ENCODE results near the gene SERTAD4.

SERTAD4 gene

GRCh38 chr1:210222340-210223006, 10.1 kb upstream of the SERTAD4 start:
- no peaks in the 10 kb centered on the region for H3K9me3 Mint-ChIP-seq

GRCh38 chr1:210223226-210223904, 9.2 kb upstream of the SERTAD4 start:
- Mint-ChIP-seq H3K27me3 (peaks cover 9% of the 10 kb centered on the region), H3K36me3 (no peaks in the 10 kb centered on the region), H3K4me3 (no peak overlapping the region), H3K27ac (no peak overlapping the region), H3K4me1 (no peaks in the 10 kb centered on the region), H3K9me3 (no peaks in the 10 kb centered on the region)

More at GRCh38 chr1:210222340-210223006, 10.1 kb upstream of the SERTAD4 start:
- H3K27ac Mint-ChIP-seq = no peak overlapping the region
- no peak overlapping the region for H3K4me3 Mint-ChIP-seq
- peaks cover 9% of the 10 kb centered on the region for H3K27me3 Mint-ChIP-seq
- no peaks in the 10 kb centered on the region for H3K36me3 Mint-ChIP-seq
- H3K4me1 Mint-ChIP-seq = no peaks in the 10 kb centered on the region

- H3K36me3 Mint-ChIP-seq = no peaks in the 10 kb centered on the region
- H3K27ac Mint-ChIP-seq = no peak overlapping the region
- H3K4me1 Mint-ChIP-seq = peaks cover 4% of the 10 kb centered on the region
- H3K9me3 Mint-ChIP-seq = no peaks in the 10 kb centered on the region
- H3K27me3 Mint-ChIP-seq = peaks cover 20% of the 10 kb centered on the region
- no peak overlapping the region for H3K4me3 Mint-ChIP-seq
Observed at GRCh38 chr1:210228158-210228557, 4.4 kb upstream of the SERTAD4 start.

- Mint-ChIP-seq H3K4me1 (peaks cover 10% of the 10 kb centered on the region), H3K27ac (no peak overlapping the region), H3K27me3 (peaks cover 28% of the 10 kb centered on the region), H3K36me3 (no peaks in the 10 kb centered on the region), H3K4me3 (no peak overlapping the region), H3K9me3 (no peaks in the 10 kb centered on the region)
Observed at GRCh38 chr1:210230149-210230695, 2.4 kb upstream of the SERTAD4 start.

GRCh38 chr1:210231846-210232510, 618 bp upstream of the SERTAD4 start:
- Mint-ChIP-seq H3K9me3 (no peaks in the 10 kb centered on the region), H3K4me3 (peak overlapping the region; percentile 75), H3K36me3 (no peaks in the 10 kb centered on the region), H3K27ac (no peak overlapping the region), H3K27me3 (peaks cover 38% of the 10 kb centered on the region), H3K4me1 (peaks cover 10% of the 10 kb centered on the region)

GRCh38 chr1:210233216-210233494, 559 bp downstream of the SERTAD4 start:
- Mint-ChIP-seq H3K27ac (no peak overlapping the region), H3K9me3 (no peaks in the 10 kb centered on the region), H3K4me1 (peaks cover 10% of the 10 kb centered on the region), H3K4me3 (no peak overlapping the region), H3K27me3 (peaks cover 45% of the 10 kb centered on the region), H3K36me3 (no peaks in the 10 kb centered on the region)

GRCh38 chr1:210233495-210234328, 1.1 kb downstream of the SERTAD4 start:
- peak overlapping the region; percentile 4 for H3K4me3 Mint-ChIP-seq
- no peaks in the 10 kb centered on the region for H3K9me3 Mint-ChIP-seq
- H3K27me3 Mint-ChIP-seq = peaks cover 45% of the 10 kb centered on the region
- no peak overlapping the region for H3K27ac Mint-ChIP-seq
- no peaks in the 10 kb centered on the region for H3K36me3 Mint-ChIP-seq
- H3K4me1 Mint-ChIP-seq = peaks cover 10% of the 10 kb centered on the region

GRCh38 chr1:210234329-210234757, 1.7 kb downstream of the SERTAD4 start:
- Mint-ChIP-seq H3K9me3 (no peaks in the 10 kb centered on the region), H3K27me3 (peaks cover 48% of the 10 kb centered on the region), H3K4me3 (peak overlapping the region; percentile 4), H3K27ac (no peak overlapping the region), H3K4me1 (peaks cover 10% of the 10 kb centered on the region), H3K36me3 (no peaks in the 10 kb centered on the region)

GRCh38 chr1:210235363-210236053, 2.9 kb downstream of the SERTAD4 start:
- H3K4me1 Mint-ChIP-seq = peaks cover 10% of the 10 kb centered on the region
- H3K27ac Mint-ChIP-seq = no peak overlapping the region
- H3K4me3 Mint-ChIP-seq = no peak overlapping the region
- no peaks in the 10 kb centered on the region for H3K9me3 Mint-ChIP-seq
- no peaks in the 10 kb centered on the region for H3K36me3 Mint-ChIP-seq
- H3K27me3 Mint-ChIP-seq = peaks cover 50% of the 10 kb centered on the region

GRCh38 chr1:210236386-210236839, 3.8 kb downstream of the SERTAD4 start:
- Mint-ChIP-seq H3K9me3 (no peaks in the 10 kb centered on the region), H3K4me3 (no peak overlapping the region), H3K27me3 (peaks cover 53% of the 10 kb centered on the region), H3K4me1 (peaks cover 10% of the 10 kb centered on the region), H3K27ac (no peak overlapping the region), H3K36me3 (no peaks in the 10 kb centered on the region)

- Mint-ChIP-seq H3K9me3 (no peaks in the 10 kb centered on the region), H3K4me3 (no peak overlapping the region), H3K4me1 (peaks cover 10% of the 10 kb centered on the region), H3K36me3 (no peaks in the 10 kb centered on the region), H3K27me3 (peaks cover 51% of the 10 kb centered on the region), H3K27ac (no peak overlapping the region)
Observed at GRCh38 chr1:210236840-210237409, 4.3 kb downstream of the SERTAD4 start.

- no peaks in the 10 kb centered on the region for H3K36me3 Mint-ChIP-seq
- H3K9me3 Mint-ChIP-seq = no peaks in the 10 kb centered on the region
- no peak overlapping the region for H3K4me3 Mint-ChIP-seq
- no peak overlapping the region for H3K27ac Mint-ChIP-seq
- peaks cover 51% of the 10 kb centered on the region for H3K27me3 Mint-ChIP-seq
- H3K4me1 Mint-ChIP-seq = peaks cover 6% of the 10 kb centered on the region
Observed at GRCh38 chr1:210237479-210237878, 4.9 kb downstream of the SERTAD4 start.

GRCh38 chr1:210237981-210238380, 5.4 kb downstream of the SERTAD4 start:
- no peak overlapping the region for H3K4me3 Mint-ChIP-seq
- peaks cover 6% of the 10 kb centered on the region for H3K4me1 Mint-ChIP-seq
- H3K27me3 Mint-ChIP-seq = peaks cover 53% of the 10 kb centered on the region
- no peaks in the 10 kb centered on the region for H3K9me3 Mint-ChIP-seq
- H3K27ac Mint-ChIP-seq = no peak overlapping the region
- no peaks in the 10 kb centered on the region for H3K36me3 Mint-ChIP-seq

GRCh38 chr1:210239349-210240111, 6.9 kb downstream of the SERTAD4 start:
- Mint-ChIP-seq H3K9me3 (no peaks in the 10 kb centered on the region), H3K27me3 (peaks cover 57% of the 10 kb centered on the region), H3K36me3 (no peaks in the 10 kb centered on the region)

More at GRCh38 chr1:210239349-210240111, 6.9 kb downstream of the SERTAD4 start:
- peaks cover 2% of the 10 kb centered on the region for H3K4me1 Mint-ChIP-seq
- no peak overlapping the region for H3K4me3 Mint-ChIP-seq
- no peak overlapping the region for H3K27ac Mint-ChIP-seq

Measured in activated naive CD4-positive, alpha-beta T cell treated with anti-CD3 and anti-CD28 coated beads, Interleukin-2, amount 50 U/mL, for 24 hours (primary cell).